Caco-2 (cell line): ENCODE data around the gene SUOX. TPM values are rescaled to one million over a fixed set of nuclear protein-coding genes. Genes with fewer than 3 reads are reported as not detected.

Source experiments
- BruUV-seq: library from RNA; stranded (reverse); fragments of 400-500 nt; replicated peaks from 2 replicates; lab custom pipeline; 2021; lab: Mats Ljungman, UMichigan
- CTCF ChIA-PET: fragments of 300-600 bp; sonication (Branson Sonifier 250); formaldehyde crosslinking; loops from one replicate; lab custom pipeline; 2022; ENCODE audit warnings: antibody characterized with exemption; lab: Charles Lee
- POLR2A ChIA-PET: fragments of 300-600 bp; sonication (Branson Sonifier 250); formaldehyde crosslinking; loops from one replicate; lab custom pipeline; 2022; ENCODE audit warnings: antibody characterized with exemption; lab: Charles Lee
- DNase-seq, 2 experiments: peaks; one replicate each; pipeline versions ENCODE4 v3.0.0 to v3.0.0-alpha.2; 2020 to 2022
- H3K27me3 ChIP-seq: replicated peaks from 2 replicates; pipeline ENCODE4 v1.6.0; 2011; ENCODE audit warnings: low read length; ENCODE audit not compliant: control insufficient read depth, insufficient read depth
- H3K36me3 ChIP-seq: 2 replicates; pipeline ENCODE4 v1.5.1; 2011; ENCODE audit warnings: low read length; ENCODE audit not compliant: control insufficient read depth, insufficient read depth
- H3K4me1 ChIP-seq: fragments of 250-450 bp; sonication (Bioruptor Pico); 2 replicates; pipeline ENCODE4 v1.5.1; 2020; ENCODE audit warnings: mild to moderate bottlenecking
- H3K4me3 ChIP-seq: 2 replicates; pipeline ENCODE4 v1.5.1; 2011; ENCODE audit warnings: low read depth, mild to moderate bottlenecking, control low read depth, low read length
- H3K9me3 ChIP-seq: fragments of 250-450 bp; sonication (Bioruptor Pico); 2 replicates; pipeline ENCODE4 v1.5.1; 2020; ENCODE audit warnings: mild to moderate bottlenecking, moderate library complexity
- H3K27ac Mint-ChIP-seq: one replicate; pipeline ENCODE4 v1.8.0; 2022; ENCODE audit warnings: mixed read lengths; ENCODE audit not compliant: unreplicated experiment
- H3K27me3 Mint-ChIP-seq: one replicate; pipeline ENCODE4 v1.8.0; 2022; ENCODE audit warnings: mixed read lengths; ENCODE audit not compliant: insufficient read depth, unreplicated experiment
- H3K36me3 Mint-ChIP-seq: one replicate; pipeline ENCODE4 v1.8.0; 2022; ENCODE audit warnings: mild to moderate bottlenecking, mixed read lengths; ENCODE audit not compliant: insufficient read depth, unreplicated experiment
- H3K4me1 Mint-ChIP-seq: one replicate; pipeline ENCODE4 v1.8.0; 2022; ENCODE audit warnings: low read depth, mixed read lengths; ENCODE audit not compliant: unreplicated experiment
- H3K4me3 Mint-ChIP-seq: one replicate; pipeline ENCODE4 v1.8.0; 2022; ENCODE audit warnings: mild to moderate bottlenecking, moderate library complexity, mixed read lengths; ENCODE audit not compliant: unreplicated experiment
- H3K9me3 Mint-ChIP-seq: one replicate; pipeline ENCODE4 v1.8.0; 2022; ENCODE audit warnings: mixed read lengths; ENCODE audit not compliant: unreplicated experiment
- CTCF ChIP-seq, 2 experiments: fragments of 200-600 bp in 1 of 2; IDR thresholded peaks; 1 replicate in 1 of 2; 2 replicates in 1 of 2; pipeline versions ENCODE4 v1.5.1 to v1.8.0; 2011 to 2022; ENCODE audit warnings: antibody characterized with exemption in 1 of 2, control low read depth in 1 of 2, inconsistent platforms in 1 of 2, low read depth in 1 of 2, low read length in 1 of 2, mild to moderate bottlenecking in 1 of 2, moderate library complexity in 1 of 2; ENCODE audit not compliant: insufficient read depth in 1 of 2, severe bottlenecking in 1 of 2, unreplicated experiment in 1 of 2
- intact Hi-C: fragments of 100-400 bp; cut with micrococcal nuclease; formaldehyde crosslinking; loops from one replicate; pipeline ENCODE4 v1.10.0; 2022; ENCODE audit not compliant: unreplicated experiment
- total RNA-seq: library from RNA; stranded (reverse); gene quantifications from 2 replicates; pipeline ENCODE4 v1.2.3, GENCODE V29; 2022

The SUOX gene
- total RNA-seq, 1 experiment from 2014 or later: 40.8 TPM

- CTCF ChIA-PET: interaction anchor here (0.6 to 2.8 kb wide), 6 partner anchors 10 to 111 kb away, joined by 4 to 20 read pairs (median 12); partner anchors contain the start of gene SUOX
- H3K9me3 Mint-ChIP-seq: no peaks in the 10 kb centered on the region
Observed at GRCh38 chr12:56007564-56008559, 10.8 kb downstream of the SUOX start.

GRCh38 chr12:56010111-56010570 lies 13.1 kb downstream of the SUOX start:
- Mint-ChIP-seq H3K9me3 (no peaks in the 10 kb centered on the region), H3K4me3 (peak overlapping the region; percentile 93), H3K4me1 (peaks cover 59% of the 10 kb centered on the region), H3K27ac (peak overlapping the region; percentile 78), H3K27me3 (no peaks in the 10 kb centered on the region), H3K36me3 (peaks cover 36% of the 10 kb centered on the region)
- POLR2A ChIA-PET: interaction anchor here (1.0 to 1.6 kb wide), 7 partner anchors 12 to 192 kb away, joined by 3 to 8 read pairs (median 4); partner anchors contain the start of genes DNAJC14, ORMDL2, RAB5B and SARNP
- peaks cover 1% of the 10 kb centered on the region; the same call in 1 of the 2 replicates for H3K36me3 ChIP-seq
- CTCF ChIA-PET: interaction anchor here (0.8 to 2.8 kb wide), 4 partner anchors 13 to 272 kb away, joined by 4 to 20 read pairs (median 8); partner anchors contain the start of gene SUOX
- no peak for TF ChIP-seq CTCF (IDR thresholded peaks at IDR 0.05; ENCODE audit: insufficient read depth in 1 of 2, low read depth in 1 of 2, low read length in 1 of 2, severe bottlenecking in 1 of 2, unreplicated experiment in 1 of 2)
- no peak overlapping the region for H3K4me3 ChIP-seq
- BruUV-seq: TSS peak; percentile 22
- no peaks in the 10 kb centered on the region for H3K27me3 ChIP-seq
- H3K4me1 ChIP-seq: peaks cover 77% of the 10 kb centered on the region
- DNase-seq: peak; percentile 81 to 84
- intact Hi-C loops: loop anchor here (1.0 kb wide), 3 partner anchors 9 to 31 kb away; partner anchors contain the start of gene RPS26
- H3K9me3 ChIP-seq: no peaks in the 10 kb centered on the region

More at GRCh38 chr12:56007564-56008559, 10.8 kb downstream of the SUOX start:
- no peaks in the 10 kb centered on the region for H3K27me3 ChIP-seq
- BruUV-seq: no TSS peak
- intact Hi-C loops: loop anchor here (1.0 kb wide), 1 partner anchor 11 kb away; the partner anchor contains the start of gene SUOX
- H3K36me3 ChIP-seq: peaks cover 6% of the 10 kb centered on the region; the same call in 1 of the 2 replicates
- peaks cover 54% of the 10 kb centered on the region for H3K4me1 ChIP-seq
- POLR2A ChIA-PET: interaction anchor here (1.2 to 1.8 kb wide), 4 partner anchors 11 to 97 kb away, joined by 3 to 13 read pairs (median 7); partner anchors contain the start of genes PA2G4, RAB5B and SUOX
- Mint-ChIP-seq H3K27me3 (no peaks in the 10 kb centered on the region), H3K36me3 (peaks cover 47% of the 10 kb centered on the region), H3K27ac (peak overlapping the region; percentile 82), H3K4me3 (peak overlapping the region; percentile 93), H3K4me1 (peaks cover 59% of the 10 kb centered on the region)
- peak; percentile 75 to 81 for DNase-seq
- no peak for TF ChIP-seq CTCF (IDR thresholded peaks at IDR 0.05; ENCODE audit: insufficient read depth in 1 of 2, low read depth in 1 of 2, low read length in 1 of 2, severe bottlenecking in 1 of 2, unreplicated experiment in 1 of 2)
- peak overlapping the region; percentile 52 for H3K4me3 ChIP-seq
- H3K9me3 ChIP-seq: no peaks in the 10 kb centered on the region
